NT2/D1 (cell line): ENCODE results near the gene ELMO1.

Experiments used
- YY1 ChIP-seq: IDR thresholded peaks from 2 replicates; pipeline ENCODE4 v1.6.1; 2011; ENCODE audit not compliant: insufficient read length, insufficient read depth
- ZNF274 ChIP-seq: IDR thresholded peaks from 2 replicates; pipeline ENCODE4 v1.6.1; 2011; ENCODE audit warnings: mild to moderate bottlenecking, low read depth, low read length

GRCh38 chr7:37476881-37477450 lies 28.3 kb upstream of the ELMO1 start:
- no peak for TF ChIP-seq YY1
- TF ChIP-seq ZNF274 = no peak
